Lower leg skin (tissue), 4 donors: ENCODE data around the gene RASSF3. TPM values are rescaled to one million over a fixed set of nuclear protein-coding genes. Genes with fewer than 3 reads are reported as not detected.

Experiments
- DNase-seq, 2 donors: peaks; one replicate each; pipeline ENCODE4 v3.0.0-alpha.2; 2019; ENCODE audit warnings: low spot score in 2 of 2
- H3K4me3 ChIP-seq: fragments of 200-600 bp; sonication (generic); 2 replicates; pipeline ENCODE4 v1.5.1; 2017; ENCODE audit warnings: mild to moderate bottlenecking, low read depth; ENCODE audit not compliant: poor library complexity, severe bottlenecking
- CTCF ChIP-seq, 3 donors: fragments of 450-650 bp; IDR thresholded peaks; one replicate each; pipeline ENCODE4 v1.5.1; 2016; ENCODE audit warnings: antibody characterized with exemption in 3 of 3, mild to moderate bottlenecking in 3 of 3, moderate library complexity in 2 of 3
- POLR2A ChIP-seq, 2 donors: fragments of 450-650 bp; IDR thresholded peaks; one replicate each; pipeline ENCODE4 v1.6.1; 2016 to 2017; ENCODE audit warnings: antibody characterized with exemption in 2 of 2, mild to moderate bottlenecking in 1 of 2, moderate library complexity in 1 of 2
- WGBS, 2 donors: methylation state at CpG; one replicate each; pipeline ENCODE4 v1.1.5; 2018; 5-methylcytosine and 5-hydroxymethylcytosine counted together
- intact Hi-C: fragments of 100-400 bp; cut with DNase I; formaldehyde crosslinking; loops from one replicate; pipeline ENCODE4 v1.15.0; 2023; ENCODE audit warnings: low total_unique reads
- total RNA-seq, 4 donors: library from RNA; depleted of rRNA; stranded (reverse); fragments of >200 nt; gene quantifications; one replicate each; pipeline ENCODE4 v1.1.0, GENCODE V29; 2016

RASSF3 gene
- total RNA-seq, 4 donors from 2014 or later = 5.2 to 13.5 (median 7.8) TPM

DNA sequence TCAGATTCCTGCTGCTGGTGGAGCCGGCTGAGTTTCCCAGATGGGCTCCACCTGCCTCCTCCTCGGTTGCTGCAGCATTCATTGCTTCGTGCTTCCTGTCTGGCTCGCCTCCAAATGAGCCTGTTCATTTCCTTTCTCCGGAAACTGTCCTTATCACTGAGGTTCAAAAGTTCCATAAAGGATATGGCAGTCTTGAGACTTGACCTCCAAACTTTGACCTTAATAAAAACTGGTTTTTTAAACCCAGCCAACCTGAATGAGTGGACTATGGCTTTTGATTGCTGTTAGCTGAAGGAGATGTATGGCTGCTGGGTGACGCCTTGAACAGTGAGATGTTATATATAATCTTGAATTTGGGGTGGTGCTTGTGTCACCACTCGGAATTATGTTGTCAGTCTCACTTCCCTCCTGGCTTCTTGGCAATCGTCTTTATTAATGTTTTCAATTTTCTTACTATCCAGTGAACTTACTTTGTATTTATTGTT lies 62.7 kb downstream of the RASSF3 start:
- intact Hi-C loops = no loop called here
- TF ChIP-seq POLR2A (IDR thresholded peaks at IDR 0.05) = no peak
- TF ChIP-seq CTCF (IDR thresholded peaks at IDR 0.05) = no peak
- no peak overlapping the region for H3K4me3 ChIP-seq
- 38 to 40% methylated on average over 8 of the region's 8 CpGs for WGBS, 2 donors
- DNase-seq = peak in 1 of 2 donors; percentile 87

- no peak for TF ChIP-seq CTCF (IDR thresholded peaks at IDR 0.05)
- no peak for TF ChIP-seq POLR2A (IDR thresholded peaks at IDR 0.05)
These were observed 63.3 kb downstream of the RASSF3 start for GRCh38 chr12:64673490-64674169.

GRCh38 chr12:64674367-64674922 lies 64.2 kb downstream of the RASSF3 start:
- no peak for DNase-seq
- no peak overlapping the region for H3K4me3 ChIP-seq
- 92 to 93% methylated on average over 10 of the region's 10 CpGs for whole genome bisulfite sequencing, 2 donors

More at GRCh38 chr12:64673490-64674169, 63.3 kb downstream of the RASSF3 start:
- no peak overlapping the region for H3K4me3 ChIP-seq
- DNase-seq = no peak
- intact Hi-C loops = no loop called here
- WGBS, 2 donors = 83% methylated on average over 9 of the region's 9 CpGs

GRCh38 chr12:64675795-64676194 lies 65.5 kb downstream of the RASSF3 start:
- no peak overlapping the region for H3K4me3 ChIP-seq
- peak in 1 of 2 donors; percentile 40 for DNase-seq
- 46 to 51% methylated on average over 3 of the region's 3 CpGs for WGBS, 2 donors
- intact Hi-C loops = no loop called here
- TF ChIP-seq POLR2A (IDR thresholded peaks at IDR 0.05) = no peak
- no peak for TF ChIP-seq CTCF (IDR thresholded peaks at IDR 0.05)

More at GRCh38 chr12:64674367-64674922, 64.2 kb downstream of the RASSF3 start:
- TF ChIP-seq CTCF (IDR thresholded peaks at IDR 0.05) (no peak), POLR2A (IDR thresholded peaks at IDR 0.05) (no peak)
- intact Hi-C loops = no loop called here

DNA sequence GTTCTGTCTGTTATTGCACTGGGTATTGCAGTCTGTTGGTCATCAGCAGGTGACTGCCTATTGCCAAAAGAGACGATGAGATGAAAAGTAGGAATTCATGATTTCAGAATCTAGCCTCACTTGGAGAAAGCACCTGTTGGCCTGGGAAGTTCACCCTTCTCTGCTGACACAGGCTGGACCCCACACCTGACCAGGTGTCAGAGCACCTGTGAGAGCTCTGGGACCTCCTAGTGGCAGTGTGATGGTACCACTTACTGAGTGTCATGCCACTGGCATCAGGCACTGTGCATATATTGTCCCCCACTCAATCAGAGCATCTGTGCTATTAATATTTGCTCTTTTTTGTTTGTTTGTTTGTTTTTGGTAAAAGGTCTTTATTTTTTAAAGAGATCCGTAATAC lies 68.0 kb downstream of the RASSF3 start:
- intact Hi-C loops = no loop called here
- H3K4me3 ChIP-seq = no peak overlapping the region
- 75 to 90% methylated on average over 2 of the region's 2 CpGs for whole genome bisulfite sequencing, 2 donors
- DNase-seq = peak in 1 of 2 donors; percentile 46
- TF ChIP-seq POLR2A (IDR thresholded peaks at IDR 0.05) (no peak), CTCF (IDR thresholded peaks at IDR 0.05) (no peak)
